Measurements from ENCODE around the gene SRMS.
A peak's percentile ranks its signal among the peaks of the same experiment; 100 is the strongest.
"Not testable (repeated sequence)": the region's sequence is repeated elsewhere in the genome, so short reads cannot be mapped to it uniquely, and the experiment has no call there.

The SRMS gene

DNA sequence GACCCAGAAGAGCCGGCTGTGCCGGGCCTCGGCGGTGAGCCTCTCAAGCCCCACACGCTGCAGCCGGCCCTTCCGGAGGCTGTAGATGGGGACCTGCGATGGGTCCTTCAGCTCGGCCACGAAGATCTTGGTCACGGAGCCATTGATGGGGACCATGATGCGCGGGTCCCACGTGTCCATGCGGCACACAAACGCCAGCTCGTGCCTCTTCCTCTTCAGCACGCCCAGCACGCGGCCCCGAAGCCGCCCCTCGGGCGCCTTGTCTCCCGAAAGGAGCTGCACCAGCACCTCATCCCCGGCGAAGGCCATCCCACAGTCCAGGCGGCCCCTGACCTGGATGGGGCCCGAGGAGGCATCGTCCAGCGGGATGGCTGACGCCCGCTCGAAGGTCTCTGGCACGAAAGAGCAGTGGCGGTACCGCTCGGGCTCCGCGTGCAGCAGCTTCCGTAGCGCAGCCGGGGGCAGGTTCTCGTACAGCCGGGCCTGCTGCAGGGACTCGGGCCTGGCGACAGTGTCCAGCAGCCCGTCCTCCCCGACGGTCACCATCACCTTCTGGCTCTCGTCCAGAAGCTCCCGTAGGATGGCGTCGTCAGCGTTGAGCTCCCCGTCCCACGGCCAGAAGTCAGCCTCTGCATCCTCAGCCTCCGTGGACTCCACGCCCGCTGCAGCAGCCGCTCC is 17.6 kb upstream of the SRMS start:
- DNase-seq: no peak

DNA sequence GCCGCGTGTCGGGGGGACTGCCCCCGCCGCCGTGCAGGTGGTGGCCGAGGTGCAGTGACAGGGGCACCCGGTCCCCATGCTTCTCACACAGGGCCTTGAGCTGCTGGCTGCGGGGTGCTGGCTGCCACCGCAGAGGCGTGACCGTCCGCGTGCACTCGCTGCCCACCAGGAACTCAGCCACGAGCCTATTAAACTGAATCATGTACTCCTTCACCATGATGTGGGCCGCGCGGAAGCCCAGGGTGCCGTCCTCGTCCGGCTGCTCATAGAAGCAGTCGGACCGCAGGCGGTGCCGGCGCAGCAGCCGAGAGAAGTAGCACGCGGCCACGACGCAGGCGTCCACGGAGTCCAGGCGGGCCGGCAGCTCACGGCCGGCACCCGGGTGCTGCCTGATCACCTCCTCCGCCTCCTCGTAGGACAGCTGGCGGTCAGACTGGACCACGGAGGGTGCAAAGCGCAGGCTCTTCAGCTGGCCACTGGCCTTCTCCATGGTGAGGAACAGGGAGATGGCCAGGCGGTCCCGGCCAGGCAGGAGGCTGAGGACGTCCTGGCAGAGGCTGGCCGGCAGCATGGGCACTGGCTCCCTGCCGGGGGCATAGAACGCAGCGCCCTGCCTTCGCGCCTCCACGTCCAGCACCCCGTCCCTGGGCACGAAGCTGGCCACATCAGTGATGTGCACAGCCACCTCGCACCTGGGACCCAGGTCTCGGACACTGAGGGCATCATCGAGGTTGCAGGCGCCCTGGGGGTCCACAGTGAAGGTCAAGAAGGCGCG is 16.7 kb upstream of the SRMS start:
- no peak for DNase-seq

- DNase-seq: no peak
These were observed 15.8 kb upstream of the SRMS start for GRCh38 chr20:63563225-63563935.

- DNase-seq: no peak
These were observed 15.1 kb upstream of the SRMS start for GRCh38 chr20:63562461-63563224.

GRCh38 chr20:63561624-63562396 is 14.3 kb upstream of the SRMS start:
- no peak for DNase-seq

DNA sequence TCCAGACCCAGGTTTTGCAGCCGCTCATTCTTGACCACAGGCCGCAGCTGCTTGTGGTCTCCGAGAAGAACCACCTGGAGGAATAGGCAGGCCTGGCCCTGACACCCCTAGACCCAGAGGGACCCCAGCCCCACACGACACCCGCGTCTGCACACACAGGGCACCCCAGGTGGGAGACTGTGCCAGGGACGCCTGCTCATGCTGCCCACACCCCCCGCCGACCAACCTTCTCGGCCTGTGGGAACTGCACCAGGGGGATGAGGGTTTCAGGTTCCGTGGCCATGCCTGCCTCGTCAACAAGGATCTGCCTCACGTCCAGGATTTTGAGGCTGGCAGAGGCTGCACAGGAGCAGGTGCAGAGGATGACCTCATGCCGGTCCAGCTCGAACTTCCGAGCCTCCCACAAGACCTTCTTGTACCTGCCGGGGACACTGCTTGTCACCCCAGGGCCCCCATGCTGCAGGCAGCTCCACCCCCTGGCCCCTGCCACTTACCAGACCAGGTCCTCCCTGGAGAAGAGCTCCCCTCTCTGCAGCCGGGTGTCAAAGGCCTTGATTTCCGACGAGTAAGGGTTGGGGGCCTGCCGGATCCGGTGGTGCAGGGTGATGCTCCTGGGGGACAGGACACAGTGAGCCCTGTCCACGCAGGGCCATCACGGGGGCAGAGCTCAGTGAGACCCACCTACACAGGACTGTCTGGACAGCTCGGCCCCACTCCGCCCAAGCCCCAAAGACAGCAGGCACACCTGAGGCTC is 13.5 kb upstream of the SRMS start:
- DNase-seq: no peak

- DNase-seq: no peak
These were observed 12.8 kb upstream of the SRMS start for GRCh38 chr20:63560333-63560805.

GRCh38 chr20:63559485-63560332 is 12.2 kb upstream of the SRMS start:
- not testable (repeated sequence) for DNase-seq

- DNase-seq: no peak
These were observed 11.4 kb upstream of the SRMS start for GRCh38 chr20:63558804-63559484.

DNA sequence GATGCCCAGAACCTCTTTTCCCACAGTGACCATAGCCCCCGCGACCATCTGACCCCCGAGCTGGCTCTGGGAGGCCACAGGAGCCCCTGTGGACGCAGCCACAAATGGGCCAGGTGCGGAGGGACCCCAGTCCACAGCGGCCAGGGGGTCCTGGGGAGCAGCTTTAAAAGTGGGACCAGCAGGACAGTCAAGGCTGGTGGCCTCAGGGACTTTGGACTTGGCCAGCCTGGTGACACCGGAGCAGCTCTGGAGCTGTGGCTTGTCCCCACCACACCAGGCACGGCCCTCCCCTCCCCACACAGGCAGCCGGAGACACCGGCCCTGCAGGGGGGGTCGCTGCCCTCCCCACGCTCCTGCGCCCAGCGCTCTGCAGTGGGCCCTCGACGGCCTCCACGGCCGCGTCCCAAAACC is 9.9 kb upstream of the SRMS start:
- DNase-seq: no peak

DNA sequence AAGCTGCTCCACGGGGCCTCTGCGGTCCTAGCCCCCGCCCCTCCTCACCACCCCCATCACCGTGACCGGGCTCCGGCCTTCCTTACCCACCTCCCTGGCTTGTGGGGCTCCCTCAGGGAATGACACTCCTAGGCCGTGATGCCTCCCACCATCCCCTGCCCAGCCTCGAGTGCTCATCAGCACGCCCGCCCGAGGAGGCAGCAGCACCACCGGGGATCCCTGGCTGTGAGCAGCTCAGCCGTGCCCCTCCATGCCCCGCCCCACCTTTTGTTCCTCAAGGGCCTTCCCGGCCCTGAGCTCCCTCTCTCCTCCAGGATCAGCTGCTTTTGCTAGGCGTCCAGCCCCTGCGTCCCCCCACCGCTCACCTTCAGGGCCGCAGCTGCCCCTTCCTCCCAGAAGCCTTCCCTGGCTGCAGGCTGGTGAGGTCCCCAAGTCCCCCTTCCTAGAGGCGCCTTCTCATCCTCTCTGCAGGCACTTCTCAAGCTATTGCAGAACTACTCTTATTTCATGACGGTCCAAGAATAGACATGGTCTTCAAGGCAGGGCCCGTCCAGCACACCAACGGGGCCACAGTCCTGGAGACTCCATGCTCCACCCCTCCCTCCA is 9.4 kb upstream of the SRMS start:
- DNase-seq: no peak

GRCh38 chr20:63555661-63556381 is 8.3 kb upstream of the SRMS start:
- no peak for DNase-seq

GRCh38 chr20:63554361-63555278 is 7.1 kb upstream of the SRMS start:
- DNase-seq: no peak

- DNase-seq: no peak
These were observed 6.4 kb upstream of the SRMS start, which contains the start of gene FNDC11 for GRCh38 chr20:63553933-63554290. TSS of gene FNDC11 (plus strand) at chr20:63554159. CDS start at chr20:63555664, 1,505 bp downstream.

- peak; percentile 78 for DNase-seq
These were observed 5.8 kb upstream of the SRMS start for GRCh38 chr20:63553251-63553932.

- DNase-seq: no peak
These were observed 5.1 kb upstream of the SRMS start for GRCh38 chr20:63552481-63553249.

Data from fibroblast of skin of right quadriceps (primary cell).